ENCODE data around the gene KCNC4. TPM values are rescaled to one million over a fixed set of nuclear protein-coding genes. Genes with fewer than 3 reads are reported as not detected.

KCNC4 gene
- total RNA-seq, 1 donor from 2014 or later: 4.8 TPM

GRCh38 chr1:110164725-110165350, 45.3 kb upstream of the KCNC4 start:
- Mint-ChIP-seq H3K4me3 (no peak overlapping the region), H3K27me3 (peaks cover 55% of the 10 kb centered on the region), H3K36me3 (no peaks in the 10 kb centered on the region), H3K4me1 (ENCODE audit: unreplicated experiment) (no peaks in the 10 kb centered on the region), H3K27ac (no peak overlapping the region), H3K9me3 (no peaks in the 10 kb centered on the region)
- DNase-seq (ENCODE audit: extremely low spot score, unreplicated experiment): no peak
- TF ChIP-seq CTCF (conservative IDR thresholded peaks at IDR 0.05): no peak

- no peak for TF ChIP-seq CTCF (conservative IDR thresholded peaks at IDR 0.05)
- no peaks in the 10 kb centered on the region for H3K9me3 Mint-ChIP-seq
- H3K36me3 Mint-ChIP-seq: no peaks in the 10 kb centered on the region
- no peak overlapping the region for H3K27ac Mint-ChIP-seq
- no peaks in the 10 kb centered on the region for H3K4me1 Mint-ChIP-seq (ENCODE audit: unreplicated experiment)
- no peak overlapping the region for H3K4me3 Mint-ChIP-seq
- peaks cover 48% of the 10 kb centered on the region for H3K27me3 Mint-ChIP-seq
- no peak for DNase-seq (ENCODE audit: extremely low spot score, unreplicated experiment)
These were observed 44.3 kb upstream of the KCNC4 start for GRCh38 chr1:110165761-110166231.

- Mint-ChIP-seq H3K36me3 (no peaks in the 10 kb centered on the region), H3K27me3 (peaks cover 54% of the 10 kb centered on the region), H3K4me1 (ENCODE audit: unreplicated experiment) (peaks cover 5% of the 10 kb centered on the region), H3K4me3 (no peak overlapping the region), H3K9me3 (no peaks in the 10 kb centered on the region), H3K27ac (no peak overlapping the region)
- no peak for TF ChIP-seq CTCF (conservative IDR thresholded peaks at IDR 0.05)
- no peak for DNase-seq (ENCODE audit: extremely low spot score, unreplicated experiment)
These were observed 43.3 kb upstream of the KCNC4 start for GRCh38 chr1:110166861-110167260.

- Mint-ChIP-seq H3K27ac (no peak overlapping the region), H3K4me1 (ENCODE audit: unreplicated experiment) (peaks cover 5% of the 10 kb centered on the region), H3K27me3 (peaks cover 39% of the 10 kb centered on the region), H3K4me3 (no peak overlapping the region), H3K9me3 (no peaks in the 10 kb centered on the region), H3K36me3 (no peaks in the 10 kb centered on the region)
- DNase-seq (ENCODE audit: extremely low spot score, unreplicated experiment): no peak
- TF ChIP-seq CTCF (conservative IDR thresholded peaks at IDR 0.05): no peak
These were observed 39.1 kb upstream of the KCNC4 start for GRCh38 chr1:110170766-110171733.

- DNase-seq (ENCODE audit: extremely low spot score, unreplicated experiment): no peak
- no peaks in the 10 kb centered on the region for H3K9me3 Mint-ChIP-seq
- H3K4me1 Mint-ChIP-seq (ENCODE audit: unreplicated experiment): peaks cover 5% of the 10 kb centered on the region
- peaks cover 32% of the 10 kb centered on the region for H3K27me3 Mint-ChIP-seq
- no peak overlapping the region for H3K4me3 Mint-ChIP-seq
- no peak for TF ChIP-seq CTCF (conservative IDR thresholded peaks at IDR 0.05)
- H3K27ac Mint-ChIP-seq: no peak overlapping the region
- H3K36me3 Mint-ChIP-seq: no peaks in the 10 kb centered on the region
These were observed 38.1 kb upstream of the KCNC4 start for GRCh38 chr1:110172001-110172400.

All from type B pancreatic cell (in vitro differentiated cells).